IPS-18a (cell line): ENCODE measurements around the gene UBE2QL1.

Experiments used
- H3K27ac ChIP-seq: one replicate; pipeline ENCODE4 v1.5.1; 2013; ENCODE audit warnings: low read length
- H3K27me3 ChIP-seq: one replicate; pipeline ENCODE4 v1.6.1; 2013; ENCODE audit warnings: mild to moderate bottlenecking, low read length; ENCODE audit not compliant: control insufficient read depth, insufficient read depth
- H3K36me3 ChIP-seq: one replicate; pipeline ENCODE4 v1.6.1; 2013; ENCODE audit warnings: low read depth, low read length; ENCODE audit not compliant: control insufficient read depth
- H3K4me1 ChIP-seq: one replicate; pipeline ENCODE4 v1.6.1; 2013; ENCODE audit warnings: low read depth, low read length; ENCODE audit not compliant: control insufficient read depth
- H3K4me3 ChIP-seq: one replicate; pipeline ENCODE4 v1.5.1; 2013; ENCODE audit warnings: low read length
- H3K9ac ChIP-seq: one replicate; pipeline ENCODE4 v1.6.1; 2013; ENCODE audit warnings: mild to moderate bottlenecking, low read length, moderate library complexity
- H3K9me3 ChIP-seq: one replicate; pipeline ENCODE4 v1.6.1; 2013; ENCODE audit warnings: low read depth, low read length; ENCODE audit not compliant: control insufficient read depth

UBE2QL1 gene

DNA sequence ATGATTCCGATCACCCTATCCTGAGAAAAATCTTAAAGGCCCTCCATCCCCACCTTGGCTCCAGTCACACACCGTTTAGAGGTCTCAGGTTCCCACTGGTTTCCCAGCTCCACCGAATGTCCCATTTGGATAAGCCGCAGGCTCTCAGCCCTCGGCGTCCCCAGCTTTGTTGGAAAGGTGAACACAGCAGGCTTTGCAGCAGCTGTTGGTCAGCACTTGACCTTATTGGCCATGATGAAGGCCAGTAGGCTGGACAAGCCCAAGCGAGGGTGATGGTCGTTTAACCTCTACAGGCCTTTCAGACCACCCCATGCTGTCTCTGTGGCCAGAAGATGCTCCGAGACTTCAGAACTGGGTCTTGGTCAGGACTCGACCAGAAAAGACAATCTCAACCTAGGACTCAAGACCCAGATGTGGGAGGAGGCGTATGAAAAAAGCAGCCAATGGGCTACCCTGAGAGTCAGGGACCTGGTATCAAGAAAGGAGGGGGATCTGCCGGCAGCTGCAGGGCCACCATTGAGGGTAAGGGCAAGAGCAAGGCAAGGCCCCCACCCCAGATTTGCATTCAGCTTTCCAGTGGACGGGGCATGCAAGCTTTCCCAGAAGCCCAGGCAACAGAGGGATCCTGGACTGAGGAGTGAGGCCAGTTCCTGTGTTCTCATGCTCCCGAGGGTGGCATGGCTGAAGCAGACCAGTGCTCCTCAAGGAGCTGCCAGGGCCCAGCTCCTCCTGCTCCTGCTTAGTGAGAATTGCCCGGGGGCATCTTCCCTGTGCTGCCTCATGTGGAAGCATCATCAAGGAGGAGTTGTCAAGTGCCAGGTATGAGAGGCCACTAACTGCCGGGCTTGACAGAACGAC, 13.4 kb downstream of the UBE2QL1 start:
- Histone ChIP-seq H3K4me3 (no peak overlapping the region), H3K36me3 (no peaks in the 10 kb centered on the region), H3K27me3 (peaks cover 34% of the 10 kb centered on the region), H3K9ac (no peak overlapping the region), H3K4me1 (peaks cover under 1% of the 10 kb centered on the region), H3K9me3 (no peaks in the 10 kb centered on the region), H3K27ac (no peak overlapping the region)

DNA sequence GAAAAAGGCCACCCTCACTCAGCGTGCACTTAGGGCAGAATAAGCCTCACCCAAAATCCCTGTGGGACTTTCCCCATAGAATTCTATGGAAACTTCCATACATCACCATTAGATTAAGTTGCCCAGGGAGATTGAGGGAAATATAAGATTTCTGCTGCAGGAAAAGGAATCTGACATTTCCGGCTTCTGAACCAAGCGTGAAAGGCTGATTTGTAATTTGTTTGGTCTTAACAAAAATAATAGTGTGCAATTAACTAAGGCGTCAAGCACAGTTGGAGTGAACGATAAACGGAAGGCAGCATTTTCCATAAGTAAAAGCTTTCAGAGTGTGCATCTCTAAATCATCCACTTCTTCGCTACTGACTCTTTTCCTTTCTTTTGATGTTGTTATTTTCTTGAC, 14.0 kb downstream of the UBE2QL1 start:
- no peaks in the 10 kb centered on the region for H3K9me3 ChIP-seq
- no peak overlapping the region for H3K9ac ChIP-seq
- H3K36me3 ChIP-seq, result no peaks in the 10 kb centered on the region
- H3K27me3 ChIP-seq, result peaks cover 34% of the 10 kb centered on the region
- H3K27ac ChIP-seq, result no peak overlapping the region
- H3K4me1 ChIP-seq, result peaks cover 6% of the 10 kb centered on the region
- H3K4me3 ChIP-seq, result no peak overlapping the region

DNA sequence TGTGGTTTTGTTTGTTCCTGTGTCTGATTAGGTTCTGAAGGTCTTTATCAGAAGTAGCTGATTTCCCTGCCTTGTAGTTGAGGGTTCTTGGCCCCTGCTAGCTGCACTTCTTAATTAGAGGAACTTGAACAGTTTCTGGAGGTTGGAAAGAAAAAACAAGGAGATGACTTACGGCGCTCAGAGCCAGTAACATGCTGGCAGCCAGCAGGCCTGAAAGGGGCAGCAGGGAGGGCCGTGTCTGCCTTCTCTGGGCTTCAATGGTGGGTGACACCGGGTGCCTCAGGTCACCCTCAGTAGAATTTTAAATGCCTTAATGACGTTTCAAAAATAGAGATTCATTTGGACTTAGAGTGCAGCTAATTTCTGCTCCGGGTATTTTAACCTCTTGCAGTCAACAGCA, 15.8 kb downstream of the UBE2QL1 start:
- H3K9me3 ChIP-seq, result no peaks in the 10 kb centered on the region
- peaks cover 15% of the 10 kb centered on the region for H3K4me1 ChIP-seq
- H3K36me3 ChIP-seq, result no peaks in the 10 kb centered on the region
- peaks cover 32% of the 10 kb centered on the region for H3K27me3 ChIP-seq
- H3K4me3 ChIP-seq, result no peak overlapping the region
- H3K27ac ChIP-seq, result no peak overlapping the region
- no peak overlapping the region for H3K9ac ChIP-seq

DNA sequence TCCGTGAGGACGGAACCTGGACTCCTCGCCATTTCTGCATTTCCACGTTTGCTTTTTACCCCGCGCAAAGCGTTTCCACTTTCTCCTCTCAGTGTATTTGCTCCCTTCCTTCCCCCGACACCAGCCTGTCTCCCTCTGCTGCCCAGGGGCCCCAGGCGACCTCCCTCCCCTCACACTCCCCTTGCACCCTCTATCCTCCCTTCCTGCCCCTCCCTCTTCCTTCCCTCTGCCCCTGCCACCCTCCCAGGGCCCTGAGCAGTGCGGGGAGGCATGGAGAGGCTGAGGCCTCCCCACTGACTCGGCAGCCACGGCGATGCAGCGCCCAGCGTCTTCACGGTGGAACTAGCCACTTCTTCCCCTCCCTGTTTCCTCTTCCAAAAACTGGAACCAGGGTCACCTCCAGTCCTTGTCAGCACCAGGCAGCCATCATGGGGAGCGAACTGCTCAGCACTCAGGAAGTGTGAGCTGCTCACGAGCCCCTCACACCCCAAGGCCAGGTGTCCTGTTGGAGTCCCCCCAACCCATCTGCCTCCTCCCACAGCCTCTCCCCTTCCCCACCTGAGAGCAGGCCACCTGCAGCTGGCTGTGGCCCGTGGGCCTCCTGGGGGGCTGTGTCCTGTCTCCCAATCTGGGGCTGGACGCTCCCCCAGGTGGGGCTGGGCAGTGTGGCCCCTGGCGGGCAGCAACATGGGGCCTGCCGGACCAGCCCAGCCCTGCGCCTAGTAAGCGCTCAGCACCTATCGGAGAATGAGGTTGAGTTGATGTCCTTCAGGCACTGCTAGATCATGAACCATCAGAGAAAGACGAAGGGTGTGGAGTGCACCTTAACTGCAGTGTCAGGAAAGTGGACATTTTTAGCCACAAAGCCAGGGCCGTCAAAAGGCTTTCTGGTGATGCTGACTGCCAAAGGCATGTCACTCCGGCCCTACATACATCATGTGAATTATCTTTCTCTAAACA, 17.5 kb downstream of the UBE2QL1 start:
- H3K9ac ChIP-seq, result no peak overlapping the region
- peaks cover 15% of the 10 kb centered on the region for H3K4me1 ChIP-seq
- H3K27ac ChIP-seq, result no peak overlapping the region
- no peak overlapping the region for H3K4me3 ChIP-seq
- H3K36me3 ChIP-seq, result no peaks in the 10 kb centered on the region
- H3K9me3 ChIP-seq, result no peaks in the 10 kb centered on the region
- H3K27me3 ChIP-seq, result peaks cover 20% of the 10 kb centered on the region

DNA sequence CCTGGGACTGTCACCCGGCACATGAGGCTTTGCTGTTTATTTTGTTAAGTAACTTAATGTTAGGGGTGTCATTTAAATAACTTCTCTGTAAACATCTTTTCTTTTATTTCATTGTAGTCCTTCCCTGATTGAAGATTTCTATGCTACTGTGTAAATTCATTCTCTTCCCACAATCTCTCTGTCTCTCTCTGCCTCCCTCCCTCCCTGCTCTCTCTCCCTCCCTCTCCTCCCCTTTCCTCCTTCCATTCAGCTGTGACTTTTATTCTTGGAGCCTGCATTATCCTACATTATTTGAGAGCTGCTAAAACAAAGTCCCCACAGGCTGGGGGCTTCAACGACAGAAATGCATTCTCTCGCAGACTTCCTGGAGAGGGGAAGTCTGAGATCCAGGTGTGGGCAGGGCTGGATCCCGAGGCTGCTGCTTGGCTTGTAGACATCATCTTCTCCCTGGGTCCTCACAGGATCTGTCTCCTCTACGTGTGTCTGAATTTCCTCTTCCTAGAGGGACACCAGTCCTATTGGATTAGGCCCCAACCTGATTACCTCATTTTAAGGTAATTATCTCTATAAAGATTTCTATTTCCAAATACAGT, 18.4 kb downstream of the UBE2QL1 start:
- Histone ChIP-seq H3K4me3 (no peak overlapping the region), H3K27me3 (peaks cover 20% of the 10 kb centered on the region), H3K36me3 (no peaks in the 10 kb centered on the region), H3K9me3 (no peaks in the 10 kb centered on the region), H3K4me1 (peaks cover 15% of the 10 kb centered on the region), H3K27ac (no peak overlapping the region), H3K9ac (no peak overlapping the region)

DNA sequence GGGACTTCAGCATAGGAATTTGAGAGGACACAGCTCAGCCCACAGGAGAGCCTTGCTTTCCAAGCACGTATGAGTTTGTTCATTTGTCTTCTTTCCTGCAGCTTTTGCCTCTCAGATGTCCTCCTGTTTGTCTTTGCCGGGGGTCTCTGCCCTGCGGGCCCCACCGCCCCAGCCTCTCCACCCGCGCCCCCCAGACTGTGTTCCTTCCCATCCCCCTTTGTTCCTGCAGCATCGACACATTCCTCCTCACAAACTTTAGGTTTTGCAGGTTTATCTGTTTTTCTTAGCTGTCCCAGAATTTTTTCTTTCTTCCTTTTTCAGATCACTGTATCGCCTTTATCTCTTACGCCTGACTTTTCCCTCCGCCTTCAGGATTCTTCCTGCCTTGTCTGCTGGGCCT, 18.9 kb downstream of the UBE2QL1 start:
- Histone ChIP-seq H3K9ac (no peak overlapping the region), H3K4me1 (peaks cover 15% of the 10 kb centered on the region), H3K27me3 (peaks cover 20% of the 10 kb centered on the region), H3K27ac (no peak overlapping the region), H3K36me3 (no peaks in the 10 kb centered on the region), H3K9me3 (no peaks in the 10 kb centered on the region), H3K4me3 (no peak overlapping the region)

DNA sequence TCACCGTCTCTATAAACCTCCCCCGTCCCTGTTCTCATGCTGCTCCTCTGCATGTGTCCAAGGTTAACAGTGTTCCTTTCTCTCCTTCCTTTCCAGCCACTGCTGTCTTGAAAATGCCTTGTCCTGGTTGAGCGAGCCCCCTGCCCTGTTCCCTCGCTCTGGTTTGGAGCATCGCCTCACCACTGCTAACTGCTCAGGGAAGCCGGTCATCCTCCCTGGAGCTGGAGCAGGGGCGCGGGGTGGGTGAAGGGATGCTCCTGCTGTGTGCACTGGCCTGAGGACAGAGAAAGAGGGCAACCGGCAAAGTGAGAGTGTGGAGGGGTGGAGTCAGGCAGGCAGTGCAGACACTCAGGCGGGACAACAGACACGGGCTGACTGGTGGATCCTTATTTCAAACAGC, 19.4 kb downstream of the UBE2QL1 start:
- Histone ChIP-seq H3K9me3 (no peaks in the 10 kb centered on the region), H3K27ac (no peak overlapping the region), H3K27me3 (peaks cover 20% of the 10 kb centered on the region), H3K36me3 (no peaks in the 10 kb centered on the region), H3K9ac (no peak overlapping the region), H3K4me1 (peaks cover 15% of the 10 kb centered on the region), H3K4me3 (no peak overlapping the region)

DNA sequence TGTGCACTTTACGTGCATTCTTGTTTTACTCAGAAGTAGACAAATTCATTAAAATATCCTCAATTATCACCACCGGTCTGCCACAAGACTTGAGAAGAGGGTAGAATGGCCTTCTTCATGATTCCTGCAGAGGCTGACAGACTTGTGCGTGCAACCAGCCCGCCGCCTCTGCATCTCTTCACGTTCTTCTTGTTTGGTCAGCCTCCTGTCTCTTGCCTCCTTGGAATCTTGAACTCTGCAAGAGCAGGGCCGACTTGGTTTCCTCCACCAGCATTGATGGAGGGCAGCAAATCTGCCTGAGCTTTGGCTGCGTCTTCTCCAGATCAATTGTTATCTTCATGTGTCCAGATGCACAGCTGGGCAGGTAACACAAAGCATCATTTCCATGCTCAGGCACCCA, 20.2 kb downstream of the UBE2QL1 start:
- H3K9ac ChIP-seq, result no peak overlapping the region
- H3K27me3 ChIP-seq, result peaks cover 20% of the 10 kb centered on the region
- H3K4me1 ChIP-seq, result peaks cover 15% of the 10 kb centered on the region
- H3K27ac ChIP-seq, result no peak overlapping the region
- no peak overlapping the region for H3K4me3 ChIP-seq
- H3K9me3 ChIP-seq, result no peaks in the 10 kb centered on the region
- no peaks in the 10 kb centered on the region for H3K36me3 ChIP-seq

DNA sequence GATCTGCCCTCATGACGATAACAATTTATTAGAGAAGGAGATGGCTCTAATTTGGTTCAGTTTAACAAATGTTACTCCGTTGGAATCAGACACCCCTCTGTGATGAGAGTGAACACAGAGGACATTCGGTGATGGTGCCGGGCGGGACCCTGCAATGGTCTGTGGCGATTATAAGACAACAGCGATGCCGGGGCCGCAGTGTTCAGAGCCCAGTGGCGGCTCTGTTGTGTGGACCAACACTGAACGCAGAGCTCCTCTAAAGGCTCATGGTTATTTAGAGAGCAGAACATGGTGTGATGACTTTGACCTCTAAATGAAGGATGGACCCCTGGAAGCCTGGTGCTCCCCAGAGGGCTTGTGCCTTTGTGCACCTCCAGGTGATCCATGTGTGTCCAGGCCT, 21.2 kb downstream of the UBE2QL1 start:
- no peak overlapping the region for H3K4me3 ChIP-seq
- H3K36me3 ChIP-seq, result no peaks in the 10 kb centered on the region
- no peaks in the 10 kb centered on the region for H3K9me3 ChIP-seq
- H3K27me3 ChIP-seq, result peaks cover 20% of the 10 kb centered on the region
- no peak overlapping the region for H3K27ac ChIP-seq
- H3K4me1 ChIP-seq, result peaks cover 15% of the 10 kb centered on the region
- H3K9ac ChIP-seq, result no peak overlapping the region

DNA sequence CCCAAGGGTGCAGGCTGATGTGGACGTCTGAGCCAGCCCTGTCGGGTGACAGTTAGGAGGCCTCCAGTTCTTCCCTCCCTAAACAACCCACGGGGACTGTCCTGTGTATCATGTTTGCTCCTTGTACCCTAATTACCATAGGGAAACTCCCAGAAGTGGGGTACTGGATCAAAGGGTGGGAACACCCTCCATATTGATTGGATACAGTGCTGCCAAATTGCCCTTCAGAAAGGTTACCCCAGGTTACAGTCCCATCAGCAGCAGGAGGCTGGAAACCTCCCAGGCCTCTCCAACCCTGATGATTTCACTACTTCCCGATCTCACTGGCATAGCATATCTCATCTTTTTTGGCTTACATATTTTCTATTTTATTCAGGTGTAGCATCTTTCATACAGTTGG, 22.0 kb downstream of the UBE2QL1 start:
- Histone ChIP-seq H3K4me1 (peaks cover 21% of the 10 kb centered on the region), H3K27me3 (peaks cover 20% of the 10 kb centered on the region), H3K27ac (no peak overlapping the region), H3K4me3 (no peak overlapping the region), H3K9me3 (no peaks in the 10 kb centered on the region), H3K36me3 (no peaks in the 10 kb centered on the region), H3K9ac (no peak overlapping the region)

DNA sequence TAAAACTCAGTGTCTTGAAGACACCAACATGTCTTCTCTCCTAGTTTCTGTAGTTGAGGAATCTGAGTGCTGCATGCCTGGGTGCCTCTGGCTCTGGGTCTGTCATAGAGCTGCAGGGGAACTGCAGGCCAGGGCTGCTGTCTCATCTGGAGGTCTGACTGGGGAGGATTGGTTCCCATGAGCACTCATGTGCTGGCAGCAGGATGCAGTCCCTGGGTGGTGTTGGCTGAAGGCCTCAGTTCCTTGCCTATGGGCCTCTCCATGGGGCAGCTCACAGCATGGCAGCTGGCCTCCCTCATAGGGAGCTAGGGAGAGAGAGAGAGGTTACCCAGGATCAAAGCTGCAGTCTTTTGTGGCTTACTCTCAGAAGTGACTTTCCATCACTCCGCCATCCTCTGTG, 22.6 kb downstream of the UBE2QL1 start:
- Histone ChIP-seq H3K36me3 (no peaks in the 10 kb centered on the region), H3K9ac (no peak overlapping the region), H3K9me3 (no peaks in the 10 kb centered on the region), H3K4me1 (peaks cover 26% of the 10 kb centered on the region), H3K4me3 (no peak overlapping the region), H3K27ac (no peak overlapping the region), H3K27me3 (peaks cover 20% of the 10 kb centered on the region)
